Natural killer cell treated with Interleukin-12 subunit alpha and Interleukin-12 subunit beta and Interleukin-15 and Interleukin-18, amount 100 ng/mL, for 72 hours (primary cell): ENCODE measurements around the gene SUN1. TPM values are rescaled to one million over a fixed set of nuclear protein-coding genes. Genes with fewer than 3 reads are reported as not detected.
A peak's percentile ranks its signal among the peaks of the same experiment; 100 is the strongest.
"Not testable (repeated sequence)": the region's sequence is repeated elsewhere in the genome, so short reads cannot be mapped to it uniquely, and the experiment has no call there.

Experiments used
- ATAC-seq, 2 donors: fragments of 150-1000 bp; cut with Tn5 transposase in 1 of 2; sonication (Bioruptor Pico), chemical (Tn5 transposase) in 1 of 2; 2 replicates each; pipeline ENCODE4 v1.10.0; 2021
- DNase-seq: peaks from one replicate; pipeline ENCODE4 v3.0.0; 2022; ENCODE audit warnings: low spot score
- H3K27ac Mint-ChIP-seq, 2 donors: 1 replicate in 1 of 2; 2 replicates in 1 of 2; pipeline ENCODE4 v1.8.0; 2022; ENCODE audit warnings: mixed read lengths in 2 of 2, mild to moderate bottlenecking in 1 of 2, moderate library complexity in 1 of 2
- H3K27me3 Mint-ChIP-seq, 2 donors: 1 replicate in 1 of 2; 2 replicates in 1 of 2; pipeline ENCODE4 v1.8.0; 2022; ENCODE audit warnings: mixed read lengths in 2 of 2
- H3K36me3 Mint-ChIP-seq: one replicate; pipeline ENCODE4 v1.8.0; 2022; ENCODE audit warnings: mixed read lengths
- H3K4me1 Mint-ChIP-seq, 2 donors: 1 replicate in 1 of 2; 2 replicates in 1 of 2; pipeline ENCODE4 v1.8.0; 2022; ENCODE audit warnings: low read depth in 2 of 2, mixed read lengths in 2 of 2, mild to moderate bottlenecking in 1 of 2
- H3K4me3 Mint-ChIP-seq: one replicate; pipeline ENCODE4 v1.8.0; 2022; ENCODE audit warnings: mixed read lengths
- H3K9me3 Mint-ChIP-seq: 2 replicates; pipeline ENCODE4 v1.8.0; 2022; ENCODE audit warnings: mixed read lengths
- total RNA-seq, 2 donors: library from RNA; stranded (reverse); gene quantifications; one replicate each; pipeline ENCODE4 v1.2.3, GENCODE V29; 2022

SUN1 gene
- total RNA-seq, 2 donors from 2014 or later = 34.3 to 50.4 TPM

GRCh38 chr7:903921-904755, 71.9 kb downstream of the SUN1 start:
- ATAC-seq (no peak), DNase-seq (no peak)
- Mint-ChIP-seq H3K36me3 (no peaks in the 10 kb centered on the region), H3K27ac (no peak overlapping the region), H3K27me3 (no peaks in the 10 kb centered on the region), H3K4me1 (peaks cover 0 to 14% of the 10 kb centered on the region in 2 donors), H3K9me3 (no peaks in the 10 kb centered on the region), H3K4me3 (no peak overlapping the region)

- no peaks in the 10 kb centered on the region for H3K36me3 Mint-ChIP-seq
- no peaks in the 10 kb centered on the region for H3K9me3 Mint-ChIP-seq
- DNase-seq (no peak), ATAC-seq (no peak)
- H3K4me1 Mint-ChIP-seq = peaks cover 0 to 15% of the 10 kb centered on the region in 2 donors
- H3K27me3 Mint-ChIP-seq = no peaks in the 10 kb centered on the region
- H3K4me3 Mint-ChIP-seq = no peak overlapping the region
- H3K27ac Mint-ChIP-seq = no peak overlapping the region
These were observed 72.6 kb downstream of the SUN1 start for GRCh38 chr7:904847-905246.

DNA sequence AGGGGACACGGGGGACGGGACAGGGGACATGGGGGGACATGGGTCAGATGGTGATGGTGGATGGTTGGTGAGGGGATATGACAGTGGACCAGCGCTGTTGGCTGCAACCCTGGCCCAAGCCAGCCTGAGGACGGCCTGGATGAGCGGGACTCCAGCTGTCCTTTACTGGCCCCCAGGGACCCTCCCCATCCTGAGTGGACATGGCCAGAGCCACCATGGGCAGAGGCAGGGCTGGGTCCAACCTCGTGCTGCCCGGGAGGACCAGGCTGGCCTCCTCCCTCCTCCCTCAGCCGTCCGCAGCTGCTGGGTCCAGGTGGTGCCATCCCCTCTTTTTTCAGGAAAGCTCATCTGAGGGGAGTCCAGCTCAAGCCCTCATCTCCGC, 74.5 kb downstream of the SUN1 start:
- Mint-ChIP-seq H3K4me3 (no peak overlapping the region), H3K9me3 (no peaks in the 10 kb centered on the region), H3K27me3 (no peaks in the 10 kb centered on the region), H3K27ac (no peak overlapping the region), H3K36me3 (no peaks in the 10 kb centered on the region), H3K4me1 (peaks cover 0 to 22% of the 10 kb centered on the region in 2 donors)
- DNase-seq = no peak
- peak in 1 of 2 donors; percentile 2 for ATAC-seq

DNA sequence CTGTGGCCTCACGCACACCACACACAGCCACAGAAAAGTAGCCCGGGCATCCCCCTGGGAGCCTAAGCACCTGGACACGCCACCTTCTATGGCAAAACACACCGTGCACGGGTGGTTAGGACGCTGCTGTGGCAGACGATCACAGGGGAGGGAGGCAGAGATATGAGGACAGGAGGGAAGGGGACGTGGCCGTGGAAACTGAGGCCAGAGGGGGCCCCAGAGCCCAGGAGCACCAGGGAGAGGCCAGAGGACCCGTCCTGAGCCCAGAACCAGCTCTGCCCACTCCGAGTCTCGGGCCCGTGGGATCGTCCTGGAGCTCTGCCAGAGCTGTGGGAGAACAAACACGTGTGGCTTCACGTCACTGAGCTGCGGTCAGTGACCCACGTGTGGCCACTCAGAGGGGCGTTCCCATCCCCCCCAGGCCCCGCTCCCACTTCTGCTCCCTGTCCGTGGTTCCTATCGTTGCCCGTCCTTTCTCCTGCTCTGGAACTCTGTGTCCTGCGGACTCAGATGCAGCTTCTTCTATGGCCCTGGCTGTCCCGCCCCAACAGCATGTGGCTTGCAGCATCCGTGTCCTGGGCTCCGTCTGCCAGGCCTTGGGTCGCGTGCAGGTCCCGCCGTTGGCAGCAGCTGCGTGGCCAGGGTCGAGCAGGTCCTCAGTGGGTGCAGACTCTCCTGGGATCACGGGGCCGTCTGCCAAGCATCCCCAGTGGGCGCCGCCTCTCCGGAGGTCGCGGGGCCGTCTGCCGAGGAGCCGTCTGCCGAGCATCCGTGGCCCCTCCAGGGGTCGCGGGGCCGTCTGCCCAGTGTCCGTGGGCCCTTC, 75.1 kb downstream of the SUN1 start:
- DNase-seq (no peak), ATAC-seq (peak in 1 of 2 donors; percentile 10)
- no peaks in the 10 kb centered on the region for H3K27me3 Mint-ChIP-seq
- no peaks in the 10 kb centered on the region for H3K9me3 Mint-ChIP-seq
- H3K4me3 Mint-ChIP-seq = no peak overlapping the region
- peaks cover 0 to 21% of the 10 kb centered on the region in 2 donors for H3K4me1 Mint-ChIP-seq
- H3K27ac Mint-ChIP-seq = no peak overlapping the region
- no peaks in the 10 kb centered on the region for H3K36me3 Mint-ChIP-seq

- Mint-ChIP-seq H3K36me3 (no peaks in the 10 kb centered on the region), H3K27me3 (no peaks in the 10 kb centered on the region), H3K9me3 (no peaks in the 10 kb centered on the region), H3K27ac (no peak overlapping the region), H3K4me1 (peaks cover 0 to 19% of the 10 kb centered on the region in 2 donors), H3K4me3 (no peak overlapping the region)
- DNase-seq (no peak), ATAC-seq (peak in 1 of 2 donors; percentile 4)
These were observed 75.9 kb downstream of the SUN1 start for GRCh38 chr7:908159-908581.

GRCh38 chr7:908591-909357, 76.5 kb downstream of the SUN1 start:
- not testable (repeated sequence) for H3K4me3 Mint-ChIP-seq, H3K9me3 Mint-ChIP-seq, H3K27ac Mint-ChIP-seq, H3K36me3 Mint-ChIP-seq, H3K27me3 Mint-ChIP-seq
- DNase-seq (peak; percentile 86), ATAC-seq (peak; percentile 88 to 92)
- peaks cover 0 to 22% of the 10 kb centered on the region in 2 donors for H3K4me1 Mint-ChIP-seq

- Mint-ChIP-seq H3K4me1 (peaks cover 0 to 22% of the 10 kb centered on the region in 2 donors), H3K9me3 (no peaks in the 10 kb centered on the region), H3K36me3 (no peaks in the 10 kb centered on the region), H3K4me3 (no peak overlapping the region), H3K27me3 (no peaks in the 10 kb centered on the region), H3K27ac (peak overlapping the region in 1 of 2 donors; percentile 23)
- DNase-seq (peak; percentile 68), ATAC-seq (peak; percentile 28 to 57)
These were observed 77.4 kb downstream of the SUN1 start for GRCh38 chr7:909358-910329.

DNA sequence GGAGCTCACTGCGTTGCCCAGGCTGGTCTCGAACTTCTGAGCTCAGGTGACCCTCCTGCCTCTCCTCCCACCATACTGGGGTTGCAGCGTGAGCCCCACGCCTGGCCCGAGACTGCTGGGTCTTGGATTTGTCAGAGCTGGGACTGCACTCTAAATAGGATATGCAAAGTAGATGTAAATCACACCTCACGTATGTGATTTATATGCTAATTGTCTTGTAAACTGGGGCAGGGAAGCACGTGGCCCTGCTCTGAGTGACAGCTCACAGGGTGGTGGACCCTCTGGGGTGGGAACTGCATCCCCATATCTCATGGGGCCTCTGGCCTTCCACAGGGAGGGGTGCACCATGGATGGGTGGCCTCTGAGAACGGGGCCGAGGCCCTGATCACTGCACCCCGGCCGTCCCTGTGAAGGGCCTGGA, 78.2 kb downstream of the SUN1 start:
- Mint-ChIP-seq H3K9me3 (no peaks in the 10 kb centered on the region), H3K27ac (peak overlapping the region in 1 of 2 donors; percentile 23), H3K27me3 (no peaks in the 10 kb centered on the region), H3K36me3 (no peaks in the 10 kb centered on the region), H3K4me1 (peaks cover 0 to 23% of the 10 kb centered on the region in 2 donors), H3K4me3 (no peak overlapping the region)
- ATAC-seq (no peak), DNase-seq (peak; percentile 59)

- Mint-ChIP-seq H3K36me3 (no peaks in the 10 kb centered on the region), H3K9me3 (no peaks in the 10 kb centered on the region), H3K27me3 (no peaks in the 10 kb centered on the region), H3K27ac (no peak overlapping the region), H3K4me3 (no peak overlapping the region), H3K4me1 (peaks cover 1 to 27% of the 10 kb centered on the region in 2 donors)
- ATAC-seq = no peak
- peak; percentile 54 for DNase-seq
These were observed 78.7 kb downstream of the SUN1 start for GRCh38 chr7:910931-911431.

DNA sequence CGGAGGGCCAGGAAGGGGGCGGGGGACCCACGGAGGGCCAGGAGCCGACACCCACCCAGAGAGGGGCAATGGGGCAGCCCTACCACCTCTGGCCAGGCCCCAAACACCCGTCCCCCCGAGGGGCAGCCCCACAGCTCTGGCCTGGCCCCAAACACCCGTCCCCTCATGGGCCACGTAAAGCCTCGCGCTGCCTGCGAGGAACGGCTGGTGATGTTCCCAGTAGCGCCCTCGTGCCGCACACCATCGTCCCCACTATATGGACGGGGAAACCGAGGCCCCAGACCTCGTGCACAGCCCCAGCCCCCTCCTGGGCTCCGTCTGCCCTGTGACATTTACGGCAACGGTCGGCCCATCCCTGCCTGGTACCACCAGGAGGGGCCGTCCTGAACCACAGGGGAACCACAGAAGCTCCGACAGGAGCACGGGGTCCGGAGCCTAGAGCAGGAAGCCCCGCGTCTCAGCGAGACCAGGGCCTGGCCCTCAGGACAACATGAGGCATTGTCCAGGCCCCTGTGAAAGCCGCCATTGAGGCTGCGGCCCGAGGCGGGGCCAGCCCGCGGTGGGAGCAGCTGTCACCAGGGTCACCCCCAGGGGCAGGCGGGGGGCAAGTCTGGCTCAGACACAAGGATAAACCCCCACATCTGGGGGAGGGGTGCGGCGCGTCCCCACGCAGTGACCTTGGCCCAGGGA, 79.7 kb downstream of the SUN1 start:
- H3K27me3 Mint-ChIP-seq = no peaks in the 10 kb centered on the region
- H3K27ac Mint-ChIP-seq = no peak overlapping the region
- H3K4me3 Mint-ChIP-seq = no peak overlapping the region
- no peaks in the 10 kb centered on the region for H3K36me3 Mint-ChIP-seq
- peak; percentile 55 for DNase-seq
- H3K9me3 Mint-ChIP-seq = no peaks in the 10 kb centered on the region
- no peak for ATAC-seq
- H3K4me1 Mint-ChIP-seq = peaks cover 5 to 33% of the 10 kb centered on the region in 2 donors

- Mint-ChIP-seq H3K4me3 (no peak overlapping the region), H3K4me1 (peaks cover 5 to 36% of the 10 kb centered on the region in 2 donors), H3K27me3 (no peaks in the 10 kb centered on the region), H3K36me3 (no peaks in the 10 kb centered on the region), H3K27ac (peak overlapping the region in 1 of 2 donors; percentile 65), H3K9me3 (no peaks in the 10 kb centered on the region)
- ATAC-seq (no peak), DNase-seq (peak; percentile 46)
These were observed 81.7 kb downstream of the SUN1 start for GRCh38 chr7:913736-914520.
